CD4-positive, alpha-beta T cell (primary cell): ENCODE measurements around the gene KIF5C. TPM values are rescaled to one million over a fixed set of nuclear protein-coding genes. Genes with fewer than 3 reads are reported as not detected.

Experiments used
- ATAC-seq: fragments of 200-7000 bp; cut with Tn5 transposase; one replicate; pipeline ENCODE4 v1.10.0; 2022; ENCODE audit warnings: mild to moderate bottlenecking; ENCODE audit not compliant: poor library complexity
- CTCF ChIA-PET: fragments of 350-600 bp; sonication (Branson Sonifier 250); formaldehyde crosslinking; loops from one replicate; lab custom pipeline; 2021; ENCODE audit warnings: antibody characterized with exemption, inconsistent platforms; lab: Charles Lee
- POLR2A ChIA-PET: fragments of 350-600 bp; sonication (Branson Sonifier 250); formaldehyde crosslinking; loops from one replicate; lab custom pipeline; 2021; ENCODE audit warnings: antibody characterized with exemption, inconsistent platforms; lab: Charles Lee
- DNase-seq, 14 experiments: peaks; one replicate each; pipeline ENCODE4 v3.0.0-alpha.2; 2013 to 2020; ENCODE audit warnings: mixed read lengths in 2 of 14
- H3K27ac ChIP-seq, 2 donors: one replicate each; pipeline versions ENCODE4 v1.5.1 to v1.7.0; 2013; ENCODE audit warnings: low read length in 2 of 2, low read depth in 1 of 2, mild to moderate bottlenecking in 1 of 2
- H3K27me3 ChIP-seq, 2 experiments: 1 replicate in 1 of 2; 2 replicates in 1 of 2; pipeline versions ENCODE4 v1.6.1 to v1.7.0; 2013; ENCODE audit warnings: low read length in 2 of 2, control low read depth in 1 of 2, mild to moderate bottlenecking in 1 of 2, moderate library complexity in 1 of 2; ENCODE audit not compliant: insufficient read depth in 2 of 2, control insufficient read depth in 1 of 2
- H3K36me3 ChIP-seq: one replicate; pipeline ENCODE4 v1.6.1; 2013; ENCODE audit warnings: low read length, control low read depth; ENCODE audit not compliant: insufficient read depth
- H3K4me1 ChIP-seq: one replicate; pipeline ENCODE4 v1.6.1; 2013; ENCODE audit warnings: low read length, control low read depth; ENCODE audit not compliant: insufficient read depth
- H3K4me3 ChIP-seq: one replicate; pipeline ENCODE4 v1.5.1; 2013; ENCODE audit warnings: mild to moderate bottlenecking, low read length, moderate library complexity
- H3K9me3 ChIP-seq, 2 experiments: 1 replicate in 1 of 2; 2 replicates in 1 of 2; pipeline versions ENCODE4 v1.6.1 to v1.7.0; 2013; ENCODE audit warnings: low read length in 2 of 2, mild to moderate bottlenecking in 2 of 2, control low read depth in 1 of 2, moderate library complexity in 1 of 2; ENCODE audit not compliant: control insufficient read depth in 1 of 2, insufficient read depth in 1 of 2
- H3K27ac Mint-ChIP-seq: one replicate; pipeline ENCODE4 v1.8.0; 2020; ENCODE audit warnings: mixed read lengths
- H3K27me3 Mint-ChIP-seq: one replicate; pipeline ENCODE4 v1.8.0; 2021; ENCODE audit warnings: mixed read lengths
- H3K36me3 Mint-ChIP-seq: one replicate; pipeline ENCODE4 v1.8.0; 2021; ENCODE audit warnings: low read depth, mixed read lengths
- H3K4me1 Mint-ChIP-seq: one replicate; pipeline ENCODE4 v1.8.0; 2021; ENCODE audit warnings: low read depth, mixed read lengths
- H3K4me3 Mint-ChIP-seq: one replicate; pipeline ENCODE4 v1.8.0; 2020; ENCODE audit warnings: mild to moderate bottlenecking, mixed read lengths
- H3K9me3 Mint-ChIP-seq: one replicate; pipeline ENCODE4 v1.8.0; 2020; ENCODE audit warnings: mixed read lengths
- intact Hi-C, 2 experiments: fragments of 100-400 bp; cut with DNase I in 1 of 2; cut with micrococcal nuclease in 1 of 2; formaldehyde crosslinking; loops; one replicate each; pipeline versions ENCODE4 v1.15.1 to v1.9.0; 2023 to 2025; cut with DNase I, micrococcal nuclease
- total RNA-seq, 174 experiments: library from RNA in 2 of 174; stranded (reverse) in 2 of 174; gene quantifications; one replicate each; pipeline ENCODE4 v1.2.3 and lab custom pipeline; 2021 to 2026
- TF ChIP-seq, protein P1 (sequence below): fragments of 200-600 bp; IDR thresholded peaks from one replicate; pipeline ENCODE4 v1.8.0; 2022; ENCODE audit warnings: antibody characterized with exemption, mild to moderate bottlenecking

KIF5C gene
- total RNA-seq, 2 experiments from 2014 or later, result 7.3 to 8.1 TPM

DNA sequence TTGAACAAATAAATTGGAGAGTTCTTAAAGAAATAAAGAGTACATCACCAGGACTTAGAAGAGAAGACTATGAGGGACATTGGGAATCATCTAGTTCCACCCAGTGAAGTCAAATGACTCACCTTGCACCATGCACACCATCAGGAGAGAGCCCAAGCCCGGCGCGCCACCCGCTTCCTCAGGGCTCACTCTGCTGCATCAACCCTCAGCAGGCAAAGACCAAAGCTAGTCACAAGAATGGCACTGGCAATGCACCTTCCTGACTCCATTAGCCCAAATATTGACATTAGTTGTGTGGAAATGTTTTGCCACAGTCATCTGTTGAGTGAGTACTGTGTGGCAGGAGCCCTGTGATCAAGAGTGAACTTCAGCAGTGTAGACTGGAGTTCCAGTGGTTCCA is 156.4 kb downstream of the KIF5C start:
- ChIA-PET CTCF (no interaction called here), POLR2A (no interaction called here)
- TF ChIP-seq, protein P1, sequence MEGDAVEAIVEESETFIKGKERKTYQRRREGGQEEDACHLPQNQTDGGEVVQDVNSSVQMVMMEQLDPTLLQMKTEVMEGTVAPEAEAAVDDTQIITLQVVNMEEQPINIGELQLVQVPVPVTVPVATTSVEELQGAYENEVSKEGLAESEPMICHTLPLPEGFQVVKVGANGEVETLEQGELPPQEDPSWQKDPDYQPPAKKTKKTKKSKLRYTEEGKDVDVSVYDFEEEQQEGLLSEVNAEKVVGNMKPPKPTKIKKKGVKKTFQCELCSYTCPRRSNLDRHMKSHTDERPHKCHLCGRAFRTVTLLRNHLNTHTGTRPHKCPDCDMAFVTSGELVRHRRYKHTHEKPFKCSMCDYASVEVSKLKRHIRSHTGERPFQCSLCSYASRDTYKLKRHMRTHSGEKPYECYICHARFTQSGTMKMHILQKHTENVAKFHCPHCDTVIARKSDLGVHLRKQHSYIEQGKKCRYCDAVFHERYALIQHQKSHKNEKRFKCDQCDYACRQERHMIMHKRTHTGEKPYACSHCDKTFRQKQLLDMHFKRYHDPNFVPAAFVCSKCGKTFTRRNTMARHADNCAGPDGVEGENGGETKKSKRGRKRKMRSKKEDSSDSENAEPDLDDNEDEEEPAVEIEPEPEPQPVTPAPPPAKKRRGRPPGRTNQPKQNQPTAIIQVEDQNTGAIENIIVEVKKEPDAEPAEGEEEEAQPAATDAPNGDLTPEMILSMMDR, result no peak
- Histone ChIP-seq H3K4me1 (peaks cover 2% of the 10 kb centered on the region), H3K36me3 (no peaks in the 10 kb centered on the region), H3K4me3 (no peak overlapping the region), H3K27me3 (peaks cover 0 to 3% of the 10 kb centered on the region in 2 experiments), H3K9me3 (no peaks in the 10 kb centered on the region), H3K27ac (no peak overlapping the region)
- H3K4me3 Mint-ChIP-seq, result no peak overlapping the region
- H3K36me3 Mint-ChIP-seq, result no peaks in the 10 kb centered on the region
- no peak overlapping the region for H3K27ac Mint-ChIP-seq
- H3K9me3 Mint-ChIP-seq, result no peaks in the 10 kb centered on the region
- DNase-seq, result no peak
- no peak for ATAC-seq
- no peaks in the 10 kb centered on the region for H3K4me1 Mint-ChIP-seq
- intact Hi-C loops, result loop anchor here in 1 of 2 experiments (5.0 kb wide), 1 partner anchor 531 kb away; no protein-coding TSS in a partner anchor
- H3K27me3 Mint-ChIP-seq, result peaks cover 24% of the 10 kb centered on the region

DNA sequence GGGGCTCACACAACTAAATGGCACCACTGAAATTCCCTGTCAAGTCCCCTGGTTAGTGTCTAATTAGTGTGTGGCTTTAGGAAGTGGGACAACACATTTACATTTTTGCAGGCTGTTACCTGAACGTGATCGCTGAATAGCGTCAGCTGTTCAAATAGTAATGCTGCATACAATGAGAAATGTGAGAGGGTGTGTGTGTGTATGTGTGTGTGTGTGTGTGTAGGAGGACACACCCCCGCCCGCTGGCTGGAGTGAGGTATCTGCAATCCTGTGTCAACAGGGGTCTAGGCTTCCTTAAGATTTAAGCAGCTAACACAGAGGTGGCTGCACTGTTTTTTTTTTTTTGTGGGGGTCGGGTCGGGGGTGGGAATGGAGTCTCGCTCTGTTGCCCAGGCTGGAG is 158.7 kb downstream of the KIF5C start:
- POLR2A ChIA-PET, result no interaction called here
- peaks cover 42% of the 10 kb centered on the region for H3K27me3 Mint-ChIP-seq
- no peak overlapping the region for H3K27ac Mint-ChIP-seq
- no peak for ATAC-seq
- no peak for DNase-seq
- TF ChIP-seq, protein P1, result no peak
- no peak overlapping the region for H3K4me3 Mint-ChIP-seq
- Histone ChIP-seq H3K4me3 (no peak overlapping the region), H3K4me1 (peaks cover 2% of the 10 kb centered on the region), H3K27ac (no peak overlapping the region), H3K9me3 (no peaks in the 10 kb centered on the region), H3K27me3 (peaks cover 11 to 13% of the 10 kb centered on the region in 2 experiments), H3K36me3 (no peaks in the 10 kb centered on the region)
- CTCF ChIA-PET, result no interaction called here
- no peaks in the 10 kb centered on the region for H3K9me3 Mint-ChIP-seq
- H3K4me1 Mint-ChIP-seq, result no peaks in the 10 kb centered on the region
- H3K36me3 Mint-ChIP-seq, result no peaks in the 10 kb centered on the region
- intact Hi-C loops, result loop anchor here in 1 of 2 experiments (5.0 kb wide), 1 partner anchor 529 kb away; no protein-coding TSS in a partner anchor

DNA sequence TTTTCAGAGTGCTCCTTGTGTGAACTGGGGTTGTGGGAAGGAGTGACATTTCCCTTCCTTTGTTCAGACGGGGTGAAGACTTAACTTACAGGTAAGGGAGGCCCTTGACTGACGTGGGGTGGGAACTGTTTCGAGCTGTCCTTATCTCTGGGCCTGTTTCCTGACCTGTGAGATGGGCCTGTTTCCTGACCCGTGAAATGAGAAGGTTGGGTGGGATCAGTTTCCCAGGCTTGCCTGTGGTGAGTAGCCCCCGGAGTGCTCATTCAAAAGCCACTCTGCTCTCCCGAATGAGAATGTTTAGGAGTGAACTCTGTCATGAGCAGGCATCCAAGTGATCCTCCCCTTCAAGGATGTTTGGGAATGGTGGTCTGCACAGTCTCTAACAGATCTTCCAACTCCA is 159.4 kb downstream of the KIF5C start:
- TF ChIP-seq, protein P1, result no peak
- ATAC-seq (no peak), DNase-seq (no peak)
- H3K4me1 Mint-ChIP-seq, result no peaks in the 10 kb centered on the region
- H3K9me3 Mint-ChIP-seq, result no peaks in the 10 kb centered on the region
- ChIA-PET CTCF (no interaction called here), POLR2A (no interaction called here)
- peaks cover 17 to 19% of the 10 kb centered on the region in 2 experiments for H3K27me3 ChIP-seq
- H3K4me3 Mint-ChIP-seq, result no peak overlapping the region
- H3K27me3 Mint-ChIP-seq, result peaks cover 48% of the 10 kb centered on the region
- peaks cover 5% of the 10 kb centered on the region for H3K4me1 ChIP-seq
- no peaks in the 10 kb centered on the region for H3K36me3 ChIP-seq
- intact Hi-C loops, result loop anchor here in 1 of 2 experiments (5.0 kb wide), 1 partner anchor 528 kb away; no protein-coding TSS in a partner anchor
- no peak overlapping the region for H3K4me3 ChIP-seq
- H3K27ac ChIP-seq, result no peak overlapping the region
- no peaks in the 10 kb centered on the region for H3K9me3 ChIP-seq
- H3K27ac Mint-ChIP-seq, result no peak overlapping the region
- no peaks in the 10 kb centered on the region for H3K36me3 Mint-ChIP-seq
